Right atrium auricular region (tissue), 2 donors: Measurements from ENCODE around the gene NAA10. TPM values are rescaled to one million over a fixed set of nuclear protein-coding genes. Genes with fewer than 3 reads are reported as not detected.

ENCODE experiments used
- DNase-seq: peaks from one replicate; pipeline ENCODE4 v3.0.0-alpha.2; 2019; ENCODE audit warnings: low spot score
- H3K27ac ChIP-seq, 2 donors: fragments of 200-600 bp; sonication (generic); 1 replicate in 1 of 2; 2 replicates in 1 of 2; pipeline ENCODE4 v1.5.1; 2016 to 2019
- H3K27me3 ChIP-seq, 2 donors: fragments of 200-600 bp; sonication (generic); one replicate each; pipeline versions ENCODE4 v1.5.1 to v1.6.0; 2017 to 2019
- H3K36me3 ChIP-seq: fragments of 200-600 bp; sonication (generic); one replicate; pipeline ENCODE4 v1.5.1; 2016
- H3K4me1 ChIP-seq, 2 donors: fragments of 200-600 bp; sonication (generic); one replicate each; pipeline versions ENCODE4 v1.5.1 to v1.6.0; 2017 to 2019
- H3K4me3 ChIP-seq, 2 donors: fragments of 200-600 bp; sonication (generic); 1 replicate in 1 of 2; 2 replicates in 1 of 2; pipeline ENCODE4 v1.5.1; 2017 to 2019; ENCODE audit warnings: mild to moderate bottlenecking in 1 of 2, moderate library complexity in 1 of 2
- H3K9me3 ChIP-seq, 2 donors: fragments of 200-600 bp; sonication (generic); one replicate each; pipeline ENCODE4 v1.5.1; 2019
- CTCF ChIP-seq, 2 donors: fragments of 200-600 bp; sonication (generic); IDR thresholded peaks; one replicate each; pipeline ENCODE4 v1.5.1; 2019; ENCODE audit warnings: antibody characterized with exemption in 2 of 2
- total RNA-seq, 2 donors: library from RNA; depleted of rRNA; stranded (reverse); fragments of >200 nt; gene quantifications; one replicate each; pipeline ENCODE4 v1.1.0, GENCODE V29; 2016

The NAA10 gene
- total RNA-seq, 2 donors from 2014 or later: 66.5 to 70.2 TPM

GRCh38 chrX:153963546-153963945 is 28.7 kb upstream of the NAA10 start:
- Histone ChIP-seq H3K36me3 (peaks cover 57% of the 10 kb centered on the region), H3K27ac (no peak overlapping the region), H3K4me3 (no peak overlapping the region), H3K4me1 (peaks cover 0 to 39% of the 10 kb centered on the region in 2 donors), H3K9me3 (no peaks in the 10 kb centered on the region), H3K27me3 (no peaks in the 10 kb centered on the region)
- no peak for DNase-seq
- no peak for TF ChIP-seq CTCF (IDR thresholded peaks at IDR 0.05)

GRCh38 chrX:153961292-153961691 is 26.5 kb upstream of the NAA10 start:
- DNase-seq: no peak
- H3K27ac ChIP-seq: no peak overlapping the region
- TF ChIP-seq CTCF (IDR thresholded peaks at IDR 0.05): no peak
- no peak overlapping the region for H3K4me3 ChIP-seq
- peaks cover 79% of the 10 kb centered on the region for H3K36me3 ChIP-seq
- H3K27me3 ChIP-seq: no peaks in the 10 kb centered on the region
- peaks cover 0 to 16% of the 10 kb centered on the region in 2 donors for H3K4me1 ChIP-seq
- H3K9me3 ChIP-seq: no peaks in the 10 kb centered on the region

- DNase-seq: no peak
- Histone ChIP-seq H3K27me3 (no peaks in the 10 kb centered on the region), H3K36me3 (peaks cover 84% of the 10 kb centered on the region), H3K4me3 (no peak overlapping the region), H3K4me1 (peaks cover 0 to 11% of the 10 kb centered on the region in 2 donors), H3K27ac (no peak overlapping the region), H3K9me3 (no peaks in the 10 kb centered on the region)
- TF ChIP-seq CTCF (IDR thresholded peaks at IDR 0.05): no peak
Measured at GRCh38 chrX:153960786-153961185, 25.9 kb upstream of the NAA10 start.

- DNase-seq: no peak
Measured at GRCh38 chrX:153960077-153960476, 25.2 kb upstream of the NAA10 start.

GRCh38 chrX:153959649-153960048 is 24.8 kb upstream of the NAA10 start:
- Histone ChIP-seq H3K36me3 (peaks cover 91% of the 10 kb centered on the region), H3K9me3 (no peaks in the 10 kb centered on the region), H3K27ac (no peak overlapping the region), H3K27me3 (no peaks in the 10 kb centered on the region), H3K4me1 (peaks cover 0 to 2% of the 10 kb centered on the region in 2 donors), H3K4me3 (no peak overlapping the region)
- TF ChIP-seq CTCF (IDR thresholded peaks at IDR 0.05): no peak
- DNase-seq: no peak

More at GRCh38 chrX:153960077-153960476, 25.2 kb upstream of the NAA10 start:
- no peak overlapping the region for H3K4me3 ChIP-seq
- peaks cover 87% of the 10 kb centered on the region for H3K36me3 ChIP-seq
- no peak overlapping the region for H3K27ac ChIP-seq
- TF ChIP-seq CTCF (IDR thresholded peaks at IDR 0.05): no peak
- H3K9me3 ChIP-seq: no peaks in the 10 kb centered on the region
- H3K27me3 ChIP-seq: no peaks in the 10 kb centered on the region
- peaks cover 0 to 7% of the 10 kb centered on the region in 2 donors for H3K4me1 ChIP-seq

GRCh38 chrX:153958605-153959004 is 23.8 kb upstream of the NAA10 start:
- H3K4me3 ChIP-seq: no peak overlapping the region
- peaks cover 0 to 1% of the 10 kb centered on the region in 2 donors for H3K4me1 ChIP-seq
- TF ChIP-seq CTCF (IDR thresholded peaks at IDR 0.05): no peak
- H3K36me3 ChIP-seq: peaks cover 95% of the 10 kb centered on the region
- DNase-seq: no peak
- H3K27ac ChIP-seq: no peak overlapping the region
- H3K27me3 ChIP-seq: no peaks in the 10 kb centered on the region
- H3K9me3 ChIP-seq: no peaks in the 10 kb centered on the region
